CD4-positive, alpha-beta T cell treated with Interferon alpha-2 for 1 hour (primary cell): Measurements from ENCODE around the gene PLEKHM1.
A peak's percentile ranks its signal among the peaks of the same experiment; 100 is the strongest.

Experiments used
- DNase-seq, 2 donors: peaks; one replicate each; pipeline ENCODE4 v3.0.0-alpha.2; 2020 to 2022

Gene PLEKHM1

DNA sequence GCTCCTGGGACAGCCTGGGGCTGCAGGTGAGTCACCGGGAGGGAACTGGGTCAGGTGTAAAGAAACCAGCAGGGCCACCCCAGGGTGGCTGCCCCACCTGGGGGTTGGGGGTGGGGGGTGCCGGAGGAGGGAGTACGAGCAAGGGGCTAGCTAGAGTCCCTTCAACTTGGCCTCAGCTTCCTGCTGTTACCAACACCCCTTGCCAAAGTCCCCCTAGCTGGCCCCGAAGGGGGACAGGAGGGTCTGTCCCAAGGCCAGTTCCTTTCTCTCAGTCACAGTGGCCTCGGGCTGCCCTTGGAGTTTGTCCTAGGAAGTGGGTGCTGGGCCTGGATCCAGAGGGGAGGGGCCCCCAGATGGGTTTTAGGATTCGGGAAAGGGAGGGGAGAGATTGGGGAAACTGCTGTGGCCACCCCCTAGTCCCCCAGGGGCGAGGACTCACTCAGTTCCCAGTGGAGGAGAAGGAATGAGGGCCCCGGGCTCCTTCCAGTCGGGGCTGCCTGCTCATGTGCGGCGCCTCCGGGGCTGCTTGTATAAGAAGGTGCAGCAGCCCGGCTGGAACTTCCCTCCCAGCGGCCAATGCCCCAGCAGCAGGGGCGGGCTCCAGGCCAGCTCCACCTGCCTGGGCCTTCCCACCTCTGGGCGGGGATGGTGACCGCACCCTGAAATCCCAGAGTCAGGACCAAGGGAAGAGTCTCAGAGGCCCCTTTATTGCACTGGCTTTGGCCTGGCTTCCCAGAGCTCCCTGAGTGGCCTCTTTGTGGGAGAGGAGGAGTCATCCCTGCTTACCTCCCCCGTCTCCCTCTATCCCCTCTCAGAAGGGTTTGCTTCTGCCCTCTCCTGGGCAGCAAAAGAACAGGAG, 65.2 kb downstream of the PLEKHM1 start:
- DNase-seq = no peak

DNA sequence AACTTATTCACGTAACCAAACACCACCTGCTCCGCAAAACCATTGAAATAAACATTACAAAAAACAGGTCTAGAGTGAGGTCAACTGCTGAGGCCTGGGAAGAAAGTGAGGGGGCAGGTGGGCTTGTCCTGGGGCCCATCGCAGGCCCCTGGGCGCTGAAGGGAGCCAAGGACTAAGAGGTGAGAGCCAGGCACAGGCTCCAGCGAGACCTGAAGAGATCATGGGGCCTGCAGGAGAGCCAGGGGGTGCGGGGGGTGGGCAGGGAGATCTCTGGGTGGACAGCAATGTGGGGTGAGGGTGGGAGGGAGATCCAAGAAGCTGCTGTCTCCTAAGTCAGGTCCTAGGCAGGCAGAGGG, 65.8 kb downstream of the PLEKHM1 start:
- DNase-seq = no peak

GRCh38 chr17:45423975-45424335, 66.6 kb downstream of the PLEKHM1 start:
- DNase-seq = no peak

DNA sequence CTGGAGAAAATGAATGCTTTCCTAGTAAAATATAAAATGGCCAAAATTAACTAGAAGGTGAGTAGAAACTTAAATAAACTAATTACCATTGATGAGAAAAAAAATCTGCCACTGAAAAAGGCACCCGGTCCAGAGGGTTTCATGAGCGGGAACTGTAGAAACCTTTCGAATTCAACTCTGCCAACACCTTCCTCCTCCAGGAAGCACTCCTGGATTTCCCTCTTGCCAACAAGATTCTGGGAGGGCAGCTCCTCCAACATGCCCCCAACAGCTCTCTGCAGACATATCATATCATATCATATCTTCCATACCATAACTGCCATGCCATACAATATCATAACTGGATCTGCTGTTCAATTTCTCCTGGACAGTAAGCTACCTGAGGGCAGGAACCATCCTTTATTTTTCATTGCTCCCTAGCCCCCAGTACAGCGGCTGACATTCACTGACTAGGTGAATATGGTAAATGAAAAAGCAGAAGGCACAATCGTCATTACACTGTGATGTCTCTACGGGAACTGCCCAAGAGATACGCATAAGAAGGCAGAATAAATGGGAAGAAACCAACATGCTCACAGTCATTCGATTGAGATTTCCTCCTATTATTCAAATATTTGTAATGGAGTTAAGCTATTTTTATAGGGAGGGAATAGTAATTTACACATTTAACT, 67.1 kb downstream of the PLEKHM1 start:
- DNase-seq = no peak

DNA sequence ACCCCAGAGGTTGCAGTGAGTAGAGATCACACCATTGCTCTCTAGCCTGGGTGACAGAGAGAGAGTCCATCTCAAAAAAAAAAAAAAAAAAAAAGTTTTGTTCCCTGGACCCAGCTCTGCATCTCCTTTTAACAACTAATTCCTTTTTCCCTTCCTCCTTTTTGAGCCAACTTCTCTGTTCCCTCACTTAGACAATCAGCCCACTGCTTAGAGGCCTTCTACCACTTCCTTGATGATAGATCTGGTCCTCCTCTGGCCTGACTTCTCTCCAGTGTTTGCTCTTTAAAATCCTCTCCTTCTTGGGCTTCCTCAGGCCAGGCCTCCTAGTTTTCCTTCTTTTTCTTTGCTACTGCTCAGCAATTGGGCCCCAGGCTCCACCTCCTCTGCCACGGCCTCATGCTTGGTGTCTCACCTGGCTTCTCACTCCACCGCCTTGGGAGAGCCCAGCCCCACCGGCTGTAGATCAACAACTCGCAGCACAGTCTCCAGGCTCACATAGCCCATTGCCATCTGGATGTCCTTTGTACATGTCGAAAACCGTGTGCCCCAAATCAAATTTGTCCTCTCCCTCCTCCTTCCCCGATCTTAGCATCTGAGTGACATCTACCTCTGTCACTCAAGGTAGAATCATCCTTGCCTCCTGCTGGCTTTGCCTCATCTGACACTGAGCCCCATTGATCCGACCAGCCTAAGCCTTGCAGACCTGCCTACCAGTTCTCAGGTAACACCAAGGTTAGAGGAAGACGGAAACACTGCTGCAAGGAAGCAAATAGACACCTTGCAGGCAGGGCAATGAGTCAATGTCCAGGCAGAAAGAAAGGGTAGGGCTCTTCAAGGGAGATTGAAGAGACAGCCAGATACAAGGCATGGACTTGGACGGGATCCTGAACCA, 75.3 kb downstream of the PLEKHM1 start:
- no peak for DNase-seq

- DNase-seq = peak; percentile 17 to 71
Observed at GRCh38 chr17:45413498-45413923, 77.0 kb downstream of the PLEKHM1 start.

DNA sequence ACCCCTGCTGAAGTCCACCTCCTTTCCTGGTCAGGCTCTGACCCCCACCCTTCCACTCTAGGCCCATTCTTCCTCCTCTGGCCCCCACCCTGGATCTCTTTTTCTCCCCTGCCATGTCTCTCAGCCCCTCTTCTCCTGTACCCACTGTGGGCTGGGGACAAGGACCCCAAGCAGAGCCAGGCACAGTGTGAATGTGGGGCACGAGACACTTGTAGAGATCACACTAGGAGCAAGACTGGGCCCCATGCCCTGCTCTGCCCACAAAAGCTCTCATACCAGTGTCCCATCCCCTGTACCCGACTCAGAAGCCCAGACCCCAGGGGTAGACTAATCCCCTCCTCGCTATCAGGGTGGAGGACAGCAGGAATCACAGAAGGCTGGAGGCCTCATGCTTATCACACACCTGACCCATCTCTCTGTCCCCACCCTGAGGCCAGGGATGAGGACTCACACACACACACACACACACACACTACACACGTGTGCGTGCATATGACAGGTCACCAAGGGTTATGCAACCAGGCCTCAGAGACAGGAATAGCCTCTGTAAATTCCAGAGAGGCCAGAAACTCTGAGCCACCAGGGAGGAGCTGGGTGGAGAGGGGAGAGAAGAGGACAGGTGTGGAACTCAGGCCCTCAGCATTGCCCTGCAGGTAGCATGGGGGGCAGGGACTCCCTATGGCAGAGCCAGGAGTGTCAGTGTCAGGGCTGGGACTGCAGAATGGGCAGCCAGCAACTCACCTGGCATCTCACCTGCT, 79.0 kb downstream of the PLEKHM1 start:
- DNase-seq = no peak

- DNase-seq = peak; percentile 69 to 76
Observed at GRCh38 chr17:45410144-45411091, 80.1 kb downstream of the PLEKHM1 start.

GRCh38 chr17:45409659-45410076, 80.9 kb downstream of the PLEKHM1 start:
- no peak for DNase-seq

- no peak for DNase-seq
Observed at GRCh38 chr17:45408611-45409421, 81.7 kb downstream of the PLEKHM1 start.

DNA sequence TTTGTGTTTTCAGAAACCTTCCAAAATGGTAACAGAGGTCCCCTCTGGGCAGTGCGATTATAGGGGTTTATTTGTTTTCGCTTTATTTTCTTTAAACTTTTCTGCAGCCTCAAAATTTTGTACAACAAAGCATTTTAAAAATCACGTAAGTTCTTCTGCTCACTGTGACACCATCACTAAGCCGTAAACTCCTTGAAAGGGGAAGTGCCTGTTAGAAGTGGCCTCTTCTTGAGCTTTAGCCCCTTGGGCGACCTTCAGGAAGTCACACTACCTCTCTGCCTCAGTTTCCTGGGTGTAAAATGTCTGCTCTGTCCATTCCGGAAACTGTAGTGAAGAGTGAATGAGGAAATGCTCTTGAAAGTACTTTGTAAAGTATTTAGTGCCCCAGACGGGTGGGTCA, 84.4 kb downstream of the PLEKHM1 start:
- no peak for DNase-seq

DNA sequence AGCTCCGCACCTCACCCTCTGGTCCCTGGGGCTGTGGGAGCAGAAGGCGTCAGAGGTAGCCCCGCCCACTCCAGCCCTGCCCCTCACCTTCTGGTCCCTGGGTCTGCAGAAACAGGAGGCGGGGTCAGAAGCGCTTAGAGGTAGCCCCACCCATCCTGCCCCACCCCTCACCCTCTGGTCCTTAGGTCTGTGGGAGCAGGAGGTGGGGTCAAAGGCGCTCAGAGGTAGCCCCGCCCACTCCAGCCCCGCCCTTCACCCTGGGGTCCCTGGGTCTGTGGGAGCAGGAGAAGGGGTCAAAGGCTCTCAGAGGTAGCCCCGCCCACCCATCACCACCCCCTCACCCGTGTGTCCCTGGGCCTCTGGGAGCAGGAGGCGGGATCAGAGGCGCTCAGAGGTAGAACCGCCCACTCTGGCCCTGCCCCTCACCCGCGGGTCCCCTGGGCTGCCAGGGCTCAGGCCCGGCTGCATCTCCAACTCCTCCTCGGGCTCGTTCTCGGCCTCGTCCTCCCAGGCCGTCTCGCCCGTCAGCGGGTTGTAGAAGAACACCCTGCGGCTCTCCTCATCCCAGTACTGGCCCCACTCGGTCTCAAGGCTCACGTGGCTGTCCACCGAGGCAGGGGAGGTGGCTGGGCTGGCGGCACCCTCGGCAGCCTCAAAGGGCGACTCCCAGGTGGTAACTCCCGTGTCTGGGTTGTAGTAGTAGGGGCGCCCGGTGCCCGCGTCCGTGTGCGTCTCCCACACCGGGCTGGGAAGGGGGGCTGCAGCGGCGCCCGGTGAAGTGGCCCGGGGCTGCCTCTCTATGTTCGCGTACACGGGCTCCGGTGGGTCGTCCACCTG, 85.1 kb downstream of the PLEKHM1 start:
- DNase-seq = peak in 1 of 2 donors; percentile 16

- no peak for DNase-seq
Observed at GRCh38 chr17:45404870-45405249, 85.7 kb downstream of the PLEKHM1 start.

DNA sequence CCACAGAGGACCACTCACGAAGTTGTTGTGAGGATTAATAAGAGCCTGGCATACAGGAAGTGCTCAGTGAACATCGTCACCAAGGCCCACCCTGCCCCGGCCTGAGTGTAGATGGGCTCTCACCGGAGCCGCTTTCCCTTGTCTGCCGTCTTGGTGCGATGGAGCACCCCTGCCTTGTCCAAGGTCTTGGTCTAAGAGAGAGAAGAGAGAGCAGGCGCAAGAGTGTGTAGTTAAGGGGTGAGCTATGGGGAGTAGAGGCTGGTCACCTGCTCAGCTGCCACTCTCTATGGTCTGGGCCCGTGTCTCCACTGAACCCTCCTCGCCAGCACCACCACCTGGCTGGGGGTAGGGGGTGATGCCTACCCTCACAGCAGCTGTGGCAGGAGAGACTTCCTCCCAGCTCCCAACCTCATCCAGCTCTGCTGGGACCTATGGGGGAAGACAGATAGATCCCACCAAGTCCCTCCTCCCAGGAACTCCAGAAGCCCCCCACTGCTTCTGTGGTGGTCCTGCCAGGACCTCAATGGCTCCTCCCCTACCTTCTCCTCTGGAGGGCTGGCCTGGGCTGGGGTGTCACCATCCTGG, 86.5 kb downstream of the PLEKHM1 start:
- no peak for DNase-seq

DNA sequence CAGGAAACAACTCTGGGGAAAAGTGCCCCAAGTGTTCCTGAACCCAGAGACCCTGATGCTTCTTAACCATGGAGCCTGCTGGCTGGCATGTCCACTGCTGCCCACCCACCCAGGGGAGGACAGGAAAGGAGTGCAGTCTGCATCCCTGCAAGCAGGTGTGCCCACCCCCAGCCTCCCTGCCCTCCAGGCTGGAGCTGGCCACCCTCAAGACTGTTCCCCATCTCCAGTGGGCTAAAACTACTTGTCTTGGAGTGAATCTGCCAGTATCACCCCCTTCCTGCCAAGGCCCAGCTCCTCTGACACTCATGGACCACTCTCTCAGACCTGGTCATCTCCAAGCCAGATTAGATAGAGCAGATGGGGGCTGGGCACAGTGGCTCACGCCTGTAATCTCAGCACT, 87.6 kb downstream of the PLEKHM1 start:
- no peak for DNase-seq

GRCh38 chr17:45398800-45399199, 91.7 kb downstream of the PLEKHM1 start:
- DNase-seq = no peak

DNA sequence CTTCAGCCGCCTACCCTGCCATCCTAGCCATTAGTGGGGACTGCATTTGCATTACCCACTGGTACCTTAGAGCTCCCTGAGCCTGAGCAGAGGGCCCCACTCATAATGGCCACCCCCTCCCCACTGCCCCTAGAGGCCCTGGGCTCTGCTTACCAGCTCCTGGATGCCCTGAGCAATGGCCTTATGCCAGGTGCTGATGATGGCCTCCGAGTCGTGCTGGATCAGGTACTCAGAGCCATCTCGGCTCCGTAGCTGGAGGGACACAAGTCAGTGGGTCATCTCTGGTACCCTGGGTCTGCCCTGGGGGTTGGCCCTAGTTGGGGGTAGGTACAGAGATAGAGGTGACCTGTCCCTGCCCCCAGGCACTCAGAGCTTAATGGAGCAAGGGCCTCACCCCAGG, 92.7 kb downstream of the PLEKHM1 start:
- DNase-seq = no peak

DNA sequence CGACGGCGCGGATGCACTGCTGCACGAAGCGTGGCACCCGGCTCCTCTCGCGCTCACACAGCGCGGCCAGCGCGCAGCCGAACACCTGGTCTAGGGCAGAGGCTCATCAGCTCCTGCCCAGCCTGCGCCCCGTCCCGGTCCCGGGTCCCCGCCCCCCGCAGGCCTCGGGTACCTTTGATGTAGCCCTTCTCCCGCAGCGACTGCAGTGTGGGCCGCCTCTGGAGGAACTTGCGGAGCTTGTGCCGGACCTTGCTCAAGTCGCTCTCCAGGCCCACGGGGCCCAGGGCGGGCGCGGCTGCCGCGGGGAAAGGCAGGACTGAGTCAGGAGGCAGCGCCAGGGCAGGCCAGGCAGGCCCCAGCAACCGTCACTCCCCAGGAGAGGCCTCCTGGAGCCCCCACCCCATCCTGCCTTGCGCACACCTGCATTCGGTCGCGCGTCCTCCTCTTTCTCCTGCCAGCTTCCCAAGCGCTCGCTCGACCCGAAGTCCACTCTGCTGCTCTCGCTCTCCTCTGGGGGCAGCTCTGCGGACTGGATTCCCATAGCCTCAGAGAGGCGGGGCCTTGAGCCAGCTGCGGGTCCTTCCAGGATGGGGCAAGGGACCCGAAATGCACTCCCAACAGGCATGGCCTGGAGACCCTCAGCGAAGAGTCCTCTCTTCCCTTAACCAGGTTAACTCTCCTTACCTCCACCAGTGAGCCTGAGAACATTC, 93.9 kb downstream of the PLEKHM1 start:
- no peak for DNase-seq
